Thyroid gland (tissue), 4 donors: ENCODE results near the gene NXN. TPM values are rescaled to one million over a fixed set of nuclear protein-coding genes. Genes with fewer than 3 reads are reported as not detected.

Source experiments
- DNase-seq, 2 donors: peaks; one replicate each; pipeline ENCODE4 v3.0.0-alpha.2; 2019
- H3K27ac ChIP-seq, 3 donors: fragments of 200-600 bp; sonication (generic); 1 replicate in 2 of 3; 2 replicates in 1 of 3; pipeline ENCODE4 v1.5.1; 2016 to 2019; ENCODE audit warnings: mild to moderate bottlenecking in 1 of 3, moderate library complexity in 1 of 3
- H3K27me3 ChIP-seq: fragments of 200-600 bp; sonication (generic); one replicate; pipeline ENCODE4 v1.5.1; 2019
- H3K36me3 ChIP-seq, 2 donors: fragments of 200-600 bp; sonication (generic); one replicate each; pipeline ENCODE4 v1.5.1; 2016 to 2019
- H3K4me1 ChIP-seq, 2 donors: fragments of 200-600 bp; sonication (generic); one replicate each; pipeline ENCODE4 v1.5.1; 2017 to 2019
- H3K4me3 ChIP-seq, 3 donors: fragments of 200-600 bp; sonication (generic); replicated peaks in 1 of 3; 1 replicate in 2 of 3; 2 replicates in 1 of 3; pipeline ENCODE4 v1.5.1; 2016; ENCODE audit warnings: mild to moderate bottlenecking in 1 of 3
- H3K9me3 ChIP-seq: fragments of 200-600 bp; sonication (generic); one replicate; pipeline ENCODE4 v1.5.1; 2017
- POLR2A ChIP-seq, 2 donors: fragments of 450-650 bp; IDR thresholded peaks; one replicate each; pipeline ENCODE4 v1.6.1; 2017; ENCODE audit warnings: antibody characterized with exemption in 2 of 2, mild to moderate bottlenecking in 2 of 2, moderate library complexity in 1 of 2
- WGBS, 2 donors: methylation state at CpG; one replicate each; pipeline ENCODE4 v1.1.5; 2017; 5-methylcytosine and 5-hydroxymethylcytosine counted together
- intact Hi-C: fragments of 100-400 bp; cut with DNase I; formaldehyde crosslinking; loops from one replicate; pipeline ENCODE4 v1.15.1; 2023
- total RNA-seq, 4 donors: library from RNA; depleted of rRNA; stranded (reverse); fragments of >200 nt; gene quantifications; one replicate each; pipeline ENCODE4 v1.2.3, GENCODE V29; 2016
- TF ChIP-seq, protein P1 (sequence below), 6 experiments: fragments of 200-600 bp in 3 of 6; fragments of 450-650 bp in 3 of 6; sonication (generic) in 3 of 6; IDR thresholded peaks; one replicate each; pipeline ENCODE4 v1.5.1; 2016 to 2019; ENCODE audit warnings: antibody characterized with exemption in 6 of 6, mild to moderate bottlenecking in 2 of 6, inconsistent platforms in 1 of 6, moderate library complexity in 1 of 6

The NXN gene
- total RNA-seq, 4 donors from 2014 or later = 14.5 to 18.3 (median 17.2) TPM

DNA sequence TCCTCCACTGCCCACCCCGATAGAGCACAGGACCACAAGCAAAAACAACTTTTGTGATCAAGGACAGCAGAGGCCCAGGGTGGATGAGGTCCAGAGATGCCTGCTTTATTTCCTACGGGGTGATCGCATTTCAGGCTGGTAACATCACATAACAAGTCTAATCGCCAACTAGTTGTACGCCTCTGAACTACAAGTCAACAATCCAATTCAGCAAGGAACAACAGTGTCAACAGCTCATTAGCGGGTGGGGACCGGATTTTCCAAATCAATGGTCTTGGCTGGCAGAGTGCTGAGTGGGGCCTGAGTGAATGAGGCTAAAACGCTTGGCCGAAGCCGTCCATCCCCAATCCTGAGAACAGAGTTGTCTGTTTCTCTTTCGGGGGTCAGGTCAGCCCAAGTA lies 180.3 kb downstream of the NXN start:
- WGBS, 2 donors = 87 to 91% methylated on average over 11 of the region's 11 CpGs

DNA sequence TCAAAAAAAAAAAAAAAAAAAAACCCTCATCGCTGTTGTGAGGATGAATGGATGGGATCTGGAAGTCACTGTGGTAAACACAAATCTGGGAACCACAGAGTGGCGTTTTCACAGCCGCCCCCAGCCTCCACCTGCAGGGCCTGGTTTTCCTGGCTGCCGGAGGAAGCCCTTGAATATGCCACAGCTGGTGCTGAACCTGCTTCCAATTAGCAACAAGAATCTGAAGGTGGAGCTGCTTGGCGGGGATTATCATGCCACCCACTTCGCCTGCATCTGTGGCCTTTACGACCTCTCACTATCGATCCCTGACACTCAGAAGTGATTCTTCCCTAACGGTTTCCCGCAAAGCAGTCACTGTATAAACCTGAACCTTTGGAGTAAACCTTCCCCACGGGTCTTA lies 181.3 kb downstream of the NXN start:
- TF ChIP-seq, protein P1, sequence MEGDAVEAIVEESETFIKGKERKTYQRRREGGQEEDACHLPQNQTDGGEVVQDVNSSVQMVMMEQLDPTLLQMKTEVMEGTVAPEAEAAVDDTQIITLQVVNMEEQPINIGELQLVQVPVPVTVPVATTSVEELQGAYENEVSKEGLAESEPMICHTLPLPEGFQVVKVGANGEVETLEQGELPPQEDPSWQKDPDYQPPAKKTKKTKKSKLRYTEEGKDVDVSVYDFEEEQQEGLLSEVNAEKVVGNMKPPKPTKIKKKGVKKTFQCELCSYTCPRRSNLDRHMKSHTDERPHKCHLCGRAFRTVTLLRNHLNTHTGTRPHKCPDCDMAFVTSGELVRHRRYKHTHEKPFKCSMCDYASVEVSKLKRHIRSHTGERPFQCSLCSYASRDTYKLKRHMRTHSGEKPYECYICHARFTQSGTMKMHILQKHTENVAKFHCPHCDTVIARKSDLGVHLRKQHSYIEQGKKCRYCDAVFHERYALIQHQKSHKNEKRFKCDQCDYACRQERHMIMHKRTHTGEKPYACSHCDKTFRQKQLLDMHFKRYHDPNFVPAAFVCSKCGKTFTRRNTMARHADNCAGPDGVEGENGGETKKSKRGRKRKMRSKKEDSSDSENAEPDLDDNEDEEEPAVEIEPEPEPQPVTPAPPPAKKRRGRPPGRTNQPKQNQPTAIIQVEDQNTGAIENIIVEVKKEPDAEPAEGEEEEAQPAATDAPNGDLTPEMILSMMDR (IDR thresholded peaks at IDR 0.05) = no peak
- no peak for TF ChIP-seq POLR2A (IDR thresholded peaks at IDR 0.05)
- 73 to 77% methylated on average over 11 of the region's 11 CpGs for WGBS, 2 donors
- no peaks in the 10 kb centered on the region for H3K36me3 ChIP-seq
- H3K27me3 ChIP-seq = no peaks in the 10 kb centered on the region
- intact Hi-C loops = loop anchor here (10.0 kb wide), 1 partner anchor 257 kb away; no protein-coding TSS in a partner anchor
- DNase-seq = no peak
- no peak overlapping the region for H3K27ac ChIP-seq
- H3K9me3 ChIP-seq = no peaks in the 10 kb centered on the region
- H3K4me1 ChIP-seq = peaks cover 0 to 14% of the 10 kb centered on the region in 2 donors
- no peak overlapping the region for H3K4me3 ChIP-seq

More for the DNA sequence above, 180.3 kb downstream of the NXN start:
- H3K27ac ChIP-seq = no peak overlapping the region
- H3K4me1 ChIP-seq = peaks cover 0 to 14% of the 10 kb centered on the region in 2 donors
- H3K36me3 ChIP-seq = no peaks in the 10 kb centered on the region
- TF ChIP-seq, protein P1 (IDR thresholded peaks at IDR 0.05) = no peak
- no peak for TF ChIP-seq POLR2A (IDR thresholded peaks at IDR 0.05)
- no peak overlapping the region for H3K4me3 ChIP-seq
- no peaks in the 10 kb centered on the region for H3K27me3 ChIP-seq
- no peak for DNase-seq
- intact Hi-C loops = loop anchor here (10.0 kb wide), 1 partner anchor 256 kb away; no protein-coding TSS in a partner anchor
- no peaks in the 10 kb centered on the region for H3K9me3 ChIP-seq

DNA sequence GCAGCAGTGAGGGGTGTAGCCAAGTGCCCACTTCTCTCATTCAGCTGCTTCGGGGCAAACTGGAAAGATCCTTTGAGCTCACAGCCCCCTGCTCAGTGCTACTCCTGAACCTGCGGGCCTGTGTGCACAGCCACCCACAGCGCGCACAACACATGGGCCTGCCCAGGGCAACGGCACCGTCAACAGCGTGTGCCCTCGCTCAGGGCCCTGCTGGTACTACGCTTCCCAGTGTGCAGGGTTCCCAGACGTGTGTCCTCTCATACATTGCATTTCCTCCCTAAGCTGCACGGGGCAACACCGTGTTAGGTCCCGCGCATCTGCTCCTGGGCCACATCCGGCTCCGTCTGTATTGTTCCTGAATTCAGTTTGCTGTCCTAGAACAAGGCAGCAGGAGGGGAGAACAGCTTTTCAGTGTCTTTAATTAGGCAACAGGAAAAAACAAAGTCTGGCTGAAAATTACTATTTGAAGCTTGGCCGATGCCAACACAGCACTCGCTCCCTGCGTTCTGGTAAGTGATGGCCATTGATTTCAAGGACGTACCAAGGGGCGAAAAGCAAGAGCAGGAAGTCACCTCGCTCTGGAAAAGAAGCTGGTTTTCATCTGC lies 182.2 kb downstream of the NXN start:
- TF ChIP-seq POLR2A (IDR thresholded peaks at IDR 0.05) = no peak
- TF ChIP-seq, protein P1 (IDR thresholded peaks at IDR 0.05) = no peak
- 83 to 87% methylated on average over 22 of the region's 22 CpGs for WGBS, 2 donors
- H3K4me3 ChIP-seq = no peak overlapping the region
- no peaks in the 10 kb centered on the region for H3K27me3 ChIP-seq
- H3K9me3 ChIP-seq = no peaks in the 10 kb centered on the region
- intact Hi-C loops = loop anchor here (2.0 to 10.0 kb wide), 2 partner anchors 183 to 257 kb away; no protein-coding TSS in a partner anchor
- H3K36me3 ChIP-seq = peaks cover 2 to 3% of the 10 kb centered on the region in 2 donors
- no peak for DNase-seq
- H3K4me1 ChIP-seq = peaks cover 0 to 14% of the 10 kb centered on the region in 2 donors
- peak overlapping the region in 1 of 3 donors; percentile 1 for H3K27ac ChIP-seq

DNA sequence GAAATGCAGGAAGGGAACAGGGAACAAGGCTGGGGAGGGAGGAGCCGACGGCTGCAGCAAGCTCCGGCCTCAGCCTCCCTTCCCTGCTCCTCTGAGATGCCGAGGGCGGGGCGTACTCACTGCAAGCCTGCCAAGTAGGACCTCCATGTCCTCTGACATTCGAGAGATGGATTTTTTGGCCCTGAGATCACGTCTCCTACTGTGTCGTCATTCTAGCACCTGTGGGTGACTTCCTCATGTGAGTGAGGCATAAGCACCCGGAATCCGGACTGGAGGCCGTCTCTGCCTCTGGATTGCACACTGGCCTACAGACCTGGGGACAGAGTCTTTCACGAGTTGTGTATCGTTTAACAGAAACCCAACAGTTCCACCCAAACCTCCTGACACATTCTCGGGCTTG lies 183.0 kb downstream of the NXN start:
- Histone ChIP-seq H3K27ac (peak overlapping the region in 1 of 3 donors; percentile 1), H3K9me3 (no peaks in the 10 kb centered on the region), H3K4me3 (no peak overlapping the region), H3K36me3 (peaks cover 8 to 9% of the 10 kb centered on the region in 2 donors), H3K4me1 (peaks cover 0 to 14% of the 10 kb centered on the region in 2 donors), H3K27me3 (no peaks in the 10 kb centered on the region)
- no peak for DNase-seq
- no peak for TF ChIP-seq POLR2A (IDR thresholded peaks at IDR 0.05)
- TF ChIP-seq, protein P1 (IDR thresholded peaks at IDR 0.05) = no peak
- 88 to 93% methylated on average over 14 to 15 of the region's 15 CpGs for WGBS, 2 donors
- intact Hi-C loops = loop anchor here (2.0 to 10.0 kb wide), 2 partner anchors 184 to 258 kb away; no protein-coding TSS in a partner anchor

DNA sequence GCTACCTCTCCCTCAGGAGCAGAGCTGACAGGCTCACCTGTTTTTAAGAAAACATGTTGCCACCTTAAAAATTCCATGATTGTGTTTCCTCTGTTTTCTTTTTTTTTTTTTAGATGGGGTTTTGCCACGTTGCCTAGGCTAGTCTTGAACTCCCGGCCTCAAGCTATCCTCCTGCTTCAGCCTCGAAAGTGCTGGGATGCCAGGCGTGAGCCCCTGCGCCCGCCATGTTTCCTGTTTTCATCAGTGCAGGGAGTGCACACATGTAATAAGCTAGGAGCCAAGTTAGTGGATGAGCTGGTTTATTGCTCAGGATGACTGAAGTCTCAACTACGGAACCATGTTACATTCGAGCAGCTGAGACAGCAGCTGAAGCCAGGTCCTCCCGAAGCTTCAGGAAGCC lies 183.9 kb downstream of the NXN start:
- TF ChIP-seq POLR2A (IDR thresholded peaks at IDR 0.05) = no peak
- TF ChIP-seq, protein P1 (IDR thresholded peaks at IDR 0.05) = no peak
- WGBS, 2 donors = 84 to 87% methylated on average over 9 of the region's 9 CpGs
- Histone ChIP-seq H3K27me3 (no peaks in the 10 kb centered on the region), H3K36me3 (peaks cover 8 to 10% of the 10 kb centered on the region in 2 donors), H3K4me1 (peaks cover 0 to 14% of the 10 kb centered on the region in 2 donors), H3K4me3 (no peak overlapping the region), H3K27ac (peak overlapping the region in 1 of 3 donors; percentile 44), H3K9me3 (no peaks in the 10 kb centered on the region)
- intact Hi-C loops = loop anchor here (2.0 to 10.0 kb wide), 2 partner anchors 185 to 259 kb away; no protein-coding TSS in a partner anchor
- no peak for DNase-seq
